Stomach (tissue), 4 donors: ENCODE results near the gene MCTP2.

ENCODE experiments used
- EP300 ChIP-seq: sonication (generic); formaldehyde crosslinking; IDR thresholded peaks from one replicate; pipeline ENCODE4 v1.6.1; 2017; ENCODE audit warnings: antibody characterized with exemption
- TF ChIP-seq, protein P1 (sequence below), 7 experiments: fragments of 450-650 bp in 4 of 7; fragments of 200-600 bp in 3 of 7; sonication (generic) in 3 of 7; IDR thresholded peaks; one replicate each; pipeline ENCODE4 v1.5.1; 2016 to 2019; ENCODE audit warnings: antibody characterized with exemption in 7 of 7, control low read depth in 2 of 7, mild to moderate bottlenecking in 1 of 7

GRCh38 chr15:94414916-94415315 is 183.6 kb downstream of the MCTP2 start:
- TF ChIP-seq, protein P1, sequence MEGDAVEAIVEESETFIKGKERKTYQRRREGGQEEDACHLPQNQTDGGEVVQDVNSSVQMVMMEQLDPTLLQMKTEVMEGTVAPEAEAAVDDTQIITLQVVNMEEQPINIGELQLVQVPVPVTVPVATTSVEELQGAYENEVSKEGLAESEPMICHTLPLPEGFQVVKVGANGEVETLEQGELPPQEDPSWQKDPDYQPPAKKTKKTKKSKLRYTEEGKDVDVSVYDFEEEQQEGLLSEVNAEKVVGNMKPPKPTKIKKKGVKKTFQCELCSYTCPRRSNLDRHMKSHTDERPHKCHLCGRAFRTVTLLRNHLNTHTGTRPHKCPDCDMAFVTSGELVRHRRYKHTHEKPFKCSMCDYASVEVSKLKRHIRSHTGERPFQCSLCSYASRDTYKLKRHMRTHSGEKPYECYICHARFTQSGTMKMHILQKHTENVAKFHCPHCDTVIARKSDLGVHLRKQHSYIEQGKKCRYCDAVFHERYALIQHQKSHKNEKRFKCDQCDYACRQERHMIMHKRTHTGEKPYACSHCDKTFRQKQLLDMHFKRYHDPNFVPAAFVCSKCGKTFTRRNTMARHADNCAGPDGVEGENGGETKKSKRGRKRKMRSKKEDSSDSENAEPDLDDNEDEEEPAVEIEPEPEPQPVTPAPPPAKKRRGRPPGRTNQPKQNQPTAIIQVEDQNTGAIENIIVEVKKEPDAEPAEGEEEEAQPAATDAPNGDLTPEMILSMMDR (IDR thresholded peaks at IDR 0.05) = no peak
- TF ChIP-seq EP300 = no peak
